HepG2 (cell line): ENCODE measurements around the gene LCK. TPM values are rescaled to one million over a fixed set of nuclear protein-coding genes. Genes with fewer than 3 reads are reported as not detected.

Experiments
- ATRX ChIP-seq: sonication (generic); formaldehyde crosslinking; IDR thresholded peaks from 2 replicates; pipeline ENCODE4 v1.4.0; 2020; ENCODE audit warnings: missing genetic modification reagents, borderline replicate concordance
- HCFC1 ChIP-seq: fragments of 150-350 bp; IDR thresholded peaks from 2 replicates; pipeline ENCODE4 v1.6.1; 2014; ENCODE audit warnings: low read depth, low read length
- HDAC2 ChIP-seq: sonication (generic); formaldehyde crosslinking; IDR thresholded peaks from 2 replicates; pipeline ENCODE4 v1.4.0; 2020; ENCODE audit warnings: missing genetic modification reagents
- MAFK ChIP-seq, 2 experiments: IDR thresholded peaks in 1 of 2; conservative IDR thresholded peaks in 1 of 2; 2 replicates each; pipeline ENCODE4 v1.6.1; 2011; ENCODE audit warnings: improper control_type of control experiment in 2 of 2, low read length in 2 of 2
- NCOR1 ChIP-seq: fragments of 200-600 bp; sonication (generic); IDR thresholded peaks from 2 replicates; pipeline ENCODE4 v1.7.0; 2017; ENCODE audit warnings: antibody characterized with exemption, low read length, borderline replicate concordance
- NR2F1 ChIP-seq, 2 experiments: fragments of 450-650 bp in 1 of 2; formaldehyde crosslinking in 1 of 2; IDR thresholded peaks; 2 replicates each; pipeline versions ENCODE4 v1.5.0 to v1.6.1; 2016 to 2020; ENCODE audit warnings: mild to moderate bottlenecking in 1 of 2, missing compliant biosample characterization in 1 of 2, missing genetic modification reagents in 1 of 2, moderate library complexity in 1 of 2
- PAX8 ChIP-seq: sonication (generic); formaldehyde crosslinking; IDR thresholded peaks from 2 replicates; pipeline ENCODE4 v1.8.0; 2022; ENCODE audit warnings: mild to moderate bottlenecking, missing genetic modification reagents, borderline replicate concordance
- RBM22 ChIP-seq: fragments of 200-400 bp; formaldehyde crosslinking; optimal IDR thresholded peaks from 2 replicates; pipeline ENCODE3; 2017; ENCODE audit warnings: mild to moderate bottlenecking, low read length, moderate library complexity
- SIX1 ChIP-seq: sonication (generic); formaldehyde crosslinking; IDR thresholded peaks from 2 replicates; pipeline ENCODE4 v1.4.0; 2020; ENCODE audit warnings: missing genetic modification reagents, borderline replicate concordance
- SMARCE1 ChIP-seq: fragments of 450-650 bp; IDR thresholded peaks from 2 replicates; pipeline ENCODE4 v1.6.1; 2017; ENCODE audit warnings: borderline replicate concordance
- SNAPC4 ChIP-seq: sonication (generic); formaldehyde crosslinking; IDR thresholded peaks from 2 replicates; pipeline ENCODE4 v1.4.0; 2020; ENCODE audit warnings: mild to moderate bottlenecking, missing genetic modification reagents
- SRF ChIP-seq: IDR thresholded peaks from 2 replicates; pipeline ENCODE4 v1.6.1; 2011; ENCODE audit warnings: mild to moderate bottlenecking, low read depth, low read length, moderate library complexity
- SYNCRIP ChIP-seq: fragments of 200-400 bp; formaldehyde crosslinking; IDR thresholded peaks from 2 replicates; pipeline ENCODE4 v1.6.1; 2018; ENCODE audit warnings: mild to moderate bottlenecking, low read depth, low read length; ENCODE audit not compliant: insufficient read depth
- TBX3 ChIP-seq: fragments of 450-650 bp; IDR thresholded peaks from 2 replicates; pipeline ENCODE4 v1.6.1; 2017; ENCODE audit warnings: antibody characterized with exemption, mild to moderate bottlenecking, inconsistent platforms, borderline replicate concordance
- WIZ ChIP-seq: sonication (generic); formaldehyde crosslinking; IDR thresholded peaks from 2 replicates; pipeline ENCODE4 v1.5.1; 2020; ENCODE audit warnings: mild to moderate bottlenecking, missing genetic modification reagents
- ZNF235 ChIP-seq: sonication (generic); formaldehyde crosslinking; IDR thresholded peaks from 2 replicates; pipeline ENCODE4 v1.8.1; 2023; ENCODE audit warnings: mild to moderate bottlenecking, missing genetic modification reagents, borderline replicate concordance
- ZNF354B ChIP-seq: sonication (generic); formaldehyde crosslinking; IDR thresholded peaks from 2 replicates; pipeline ENCODE4 v1.8.0; 2022; ENCODE audit warnings: mild to moderate bottlenecking, missing genetic modification reagents
- ZNF574 ChIP-seq: sonication (generic); formaldehyde crosslinking; IDR thresholded peaks from 2 replicates; pipeline ENCODE4 v1.4.0; 2020; ENCODE audit warnings: missing genetic modification reagents
- ZNF576 ChIP-seq: sonication (generic); formaldehyde crosslinking; IDR thresholded peaks from 2 replicates; pipeline ENCODE4 v1.4.0; 2020; ENCODE audit warnings: mild to moderate bottlenecking, missing genetic modification reagents
- ZNF782 ChIP-seq: sonication (generic); formaldehyde crosslinking; IDR thresholded peaks from 2 replicates; pipeline ENCODE4 v1.4.0; 2020; ENCODE audit warnings: missing genetic modification reagents, mild to moderate bottlenecking, borderline replicate concordance
- polyA plus RNA-seq, 8 experiments: library from polyadenylated mRNA; depleted of rRNA in 3 of 8; stranded (reverse) in 7 of 8; unstranded in 1 of 8; fragments of >200 nt; fragmentation: Illumina TruSeq in 4 of 8; extraction: Trizol in 4 of 8; gene quantifications; 2 replicates each; pipeline versions ENCODE4 v1.2.1 to v1.2.3, GENCODE V29; 2011 to 2016; ENCODE audit warnings: low read depth in 4 of 8, missing spikeins in 1 of 8, mixed read lengths in 1 of 8; ENCODE audit not compliant: insufficient read depth in 1 of 8
- total RNA-seq, 5 experiments: library from RNA; depleted of rRNA; stranded (reverse); fragments of >200 nt; fragmentation: Illumina TruSeq; extraction: Trizol; gene quantifications; 2 replicates each; pipeline ENCODE4 v1.2.3, GENCODE V29; 2016; ENCODE audit warnings: low read depth in 1 of 5

LCK gene
- total and polyA plus RNA-seq, 2 of the 13 experiments (the other 11 are each of a cell fraction or from before 2014, with no cell fraction given) = 0.93 to 1.8 TPM

GRCh38 chr1:32291708-32292538, 40.9 kb downstream of the LCK start, which contains the start of gene HDAC1 (continued):
- TF ChIP-seq ZNF574 (CRISPR knock-in tag) (peak; percentile 62), PAX8 (no peak), TBX3 (no peak), SRF (no peak), SIX1 (CRISPR knock-in tag) (no peak), NR2F1 (CRISPR knock-in tag; IDR thresholded peaks at IDR 0.05) (no peak), HCFC1 (no peak; the same call in 1 of the 2 replicates), WIZ (peak; percentile 66; the same call in 1 of the 2 replicates), RBM22 (no peak), SMARCE1 (no peak), ZNF235 (CRISPR knock-in tag) (no peak), ZNF782 (CRISPR knock-in tag) (no peak; the same call in 1 of the 2 replicates), SYNCRIP (no peak), ATRX (no peak), ZNF576 (CRISPR knock-in tag) (no peak), SNAPC4 (CRISPR knock-in tag) (no peak), HDAC2 (CRISPR knock-in tag) (peak; percentile 5; the same call in 1 of the 2 replicates), NCOR1 (peak; percentile 31; the same call in 1 of the 2 replicates), ZNF354B (CRISPR knock-in tag) (no peak), MAFK (conservative IDR thresholded peaks at IDR 0.05 in 1 of 2, IDR thresholded peaks at IDR 0.05 in 1 of 2; ENCODE audit: low read length in 2 of 2) (no peak)
